Tibial artery (tissue), 4 donors: ENCODE results near the gene CCT8.

Experiments
- DNase-seq, 2 donors: peaks; one replicate each; pipeline ENCODE4 v3.0.0-alpha.2; 2019
- H3K27ac ChIP-seq, 2 donors: fragments of 200-600 bp; sonication (generic) in 1 of 2; 1 replicate in 1 of 2; 2 replicates in 1 of 2; pipeline ENCODE4 v1.5.1; 2018 to 2019; ENCODE audit warnings: mild to moderate bottlenecking in 1 of 2
- H3K27me3 ChIP-seq, 2 donors: fragments of 200-600 bp; sonication (generic) in 1 of 2; one replicate each; pipeline versions ENCODE4 v1.5.1 to v1.6.0; 2016 to 2019
- H3K36me3 ChIP-seq, 3 donors: fragments of 200-600 bp; sonication (generic) in 2 of 3; one replicate each; pipeline ENCODE4 v1.5.1; 2016 to 2019; ENCODE audit warnings: mild to moderate bottlenecking in 2 of 3
- H3K4me1 ChIP-seq, 4 donors: fragments of 200-600 bp; sonication (generic) in 2 of 4; 1 replicate in 3 of 4; 2 replicates in 1 of 4; pipeline ENCODE4 v1.5.1; 2016 to 2019
- H3K4me3 ChIP-seq, 2 donors: fragments of 200-600 bp; sonication (generic) in 1 of 2; 1 replicate in 1 of 2; 2 replicates in 1 of 2; pipeline ENCODE4 v1.5.1; 2018 to 2019; ENCODE audit warnings: mild to moderate bottlenecking in 2 of 2
- H3K9me3 ChIP-seq, 3 donors: fragments of 200-600 bp; sonication (generic) in 1 of 3; one replicate each; pipeline ENCODE4 v1.5.1; 2016 to 2019
- intact Hi-C: fragments of 100-400 bp; cut with DNase I; formaldehyde crosslinking; loops from one replicate; pipeline ENCODE4 v1.15.0; 2023; ENCODE audit warnings: low total_unique reads
- TF ChIP-seq, protein P1 (sequence below), 2 experiments: fragments of 200-600 bp in 1 of 2; fragments of 450-650 bp in 1 of 2; IDR thresholded peaks; one replicate each; pipeline ENCODE4 v1.5.1; 2017 to 2019; ENCODE audit warnings: antibody characterized with exemption in 2 of 2, mild to moderate bottlenecking in 1 of 2, moderate library complexity in 1 of 2

CCT8 gene

DNA sequence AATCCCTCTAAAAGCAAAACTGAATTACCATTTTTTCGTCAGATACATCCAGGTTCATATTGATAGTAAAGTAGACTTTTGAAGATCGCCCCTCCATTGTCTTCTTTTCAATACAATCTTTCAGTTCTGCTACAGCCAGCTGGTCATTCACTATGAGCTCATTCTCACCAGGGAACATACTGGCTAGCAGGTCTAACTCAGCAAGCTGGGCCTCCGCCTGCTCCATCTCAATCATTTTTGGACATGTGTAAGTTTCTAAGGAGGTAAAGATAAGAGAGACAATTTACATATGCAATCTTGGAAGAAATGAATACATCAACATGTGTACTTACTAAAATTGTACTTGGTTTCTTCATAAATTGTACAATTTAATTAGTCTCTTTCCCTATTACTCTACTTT is 65.1 kb downstream of the CCT8 start:
- intact Hi-C loops: loop anchor here (10.0 kb wide), 1 partner anchor 56 kb away; no protein-coding TSS in a partner anchor
- DNase-seq: no peak
- H3K27me3 ChIP-seq: no peaks in the 10 kb centered on the region
- H3K9me3 ChIP-seq: no peaks in the 10 kb centered on the region
- H3K27ac ChIP-seq: no peak overlapping the region
- H3K36me3 ChIP-seq: peaks cover 12 to 25% (median 21%) of the 10 kb centered on the region in 3 donors
- TF ChIP-seq, protein P1, sequence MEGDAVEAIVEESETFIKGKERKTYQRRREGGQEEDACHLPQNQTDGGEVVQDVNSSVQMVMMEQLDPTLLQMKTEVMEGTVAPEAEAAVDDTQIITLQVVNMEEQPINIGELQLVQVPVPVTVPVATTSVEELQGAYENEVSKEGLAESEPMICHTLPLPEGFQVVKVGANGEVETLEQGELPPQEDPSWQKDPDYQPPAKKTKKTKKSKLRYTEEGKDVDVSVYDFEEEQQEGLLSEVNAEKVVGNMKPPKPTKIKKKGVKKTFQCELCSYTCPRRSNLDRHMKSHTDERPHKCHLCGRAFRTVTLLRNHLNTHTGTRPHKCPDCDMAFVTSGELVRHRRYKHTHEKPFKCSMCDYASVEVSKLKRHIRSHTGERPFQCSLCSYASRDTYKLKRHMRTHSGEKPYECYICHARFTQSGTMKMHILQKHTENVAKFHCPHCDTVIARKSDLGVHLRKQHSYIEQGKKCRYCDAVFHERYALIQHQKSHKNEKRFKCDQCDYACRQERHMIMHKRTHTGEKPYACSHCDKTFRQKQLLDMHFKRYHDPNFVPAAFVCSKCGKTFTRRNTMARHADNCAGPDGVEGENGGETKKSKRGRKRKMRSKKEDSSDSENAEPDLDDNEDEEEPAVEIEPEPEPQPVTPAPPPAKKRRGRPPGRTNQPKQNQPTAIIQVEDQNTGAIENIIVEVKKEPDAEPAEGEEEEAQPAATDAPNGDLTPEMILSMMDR (IDR thresholded peaks at IDR 0.05): no peak
- H3K4me1 ChIP-seq: peaks cover 0 to 8% (median 3%) of the 10 kb centered on the region in 4 donors
- H3K4me3 ChIP-seq: no peak overlapping the region

DNA sequence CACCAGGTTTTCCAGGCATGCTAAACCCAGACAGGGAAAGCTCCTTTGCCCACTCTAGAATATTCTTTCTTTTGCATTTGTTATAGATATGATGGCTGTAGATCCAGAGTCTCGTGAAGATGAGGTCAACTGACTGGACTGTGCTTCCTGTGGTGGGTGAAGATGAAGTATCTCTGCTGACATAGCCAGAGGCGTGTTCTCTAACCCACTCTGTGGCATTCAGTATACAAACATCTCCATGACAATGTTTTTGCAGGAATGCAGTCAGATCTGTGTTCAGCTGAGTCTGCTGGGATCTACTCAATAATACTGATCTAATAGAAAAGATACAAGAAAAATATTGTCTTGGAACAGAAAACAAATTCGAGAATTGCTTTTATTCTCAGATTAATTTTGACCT is 65.6 kb downstream of the CCT8 start:
- Histone ChIP-seq H3K36me3 (peaks cover 12 to 25% (median 21%) of the 10 kb centered on the region in 3 donors), H3K4me3 (no peak overlapping the region), H3K4me1 (peaks cover 0 to 8% (median 3%) of the 10 kb centered on the region in 4 donors), H3K27me3 (no peaks in the 10 kb centered on the region), H3K9me3 (no peaks in the 10 kb centered on the region), H3K27ac (no peak overlapping the region)
- TF ChIP-seq, protein P1 (IDR thresholded peaks at IDR 0.05): no peak
- intact Hi-C loops: loop anchor here (10.0 kb wide), 1 partner anchor 57 kb away; no protein-coding TSS in a partner anchor
- DNase-seq: no peak

DNA sequence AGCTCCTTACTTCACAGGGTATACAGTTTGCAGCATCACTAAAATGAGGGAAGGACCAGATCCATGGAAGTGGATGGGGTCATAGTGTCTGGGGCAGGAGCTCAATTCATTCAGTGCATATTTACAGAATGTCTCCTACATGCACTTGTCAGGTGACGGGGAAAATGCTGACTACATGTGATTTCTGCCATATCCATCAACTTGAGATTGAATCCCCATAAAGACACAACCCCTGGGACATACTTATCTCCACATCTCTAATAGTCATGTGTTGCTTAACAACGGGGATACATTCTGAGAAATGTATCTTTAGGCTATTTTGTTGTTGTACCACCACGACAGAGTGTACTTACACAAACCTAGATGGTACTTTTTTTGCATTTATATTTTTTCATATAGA is 66.3 kb downstream of the CCT8 start:
- Histone ChIP-seq H3K9me3 (no peaks in the 10 kb centered on the region), H3K27me3 (no peaks in the 10 kb centered on the region), H3K4me3 (no peak overlapping the region), H3K27ac (no peak overlapping the region), H3K4me1 (peaks cover 0 to 8% (median 4%) of the 10 kb centered on the region in 4 donors), H3K36me3 (peaks cover 12 to 25% (median 21%) of the 10 kb centered on the region in 3 donors)
- no peak for DNase-seq
- intact Hi-C loops: loop anchor here (10.0 kb wide), 1 partner anchor 58 kb away; no protein-coding TSS in a partner anchor
- TF ChIP-seq, protein P1 (IDR thresholded peaks at IDR 0.05): no peak
